Measurements from ENCODE around the gene SMIM35.
"Not testable (repeated sequence)": the region's sequence is repeated elsewhere in the genome, so short reads cannot be mapped to it uniquely, and the experiment has no call there.

SMIM35 gene

GRCh38 chr11:118078911-118079411 is 7.8 kb downstream of the SMIM35 start:
- DNase-seq = no peak

DNA sequence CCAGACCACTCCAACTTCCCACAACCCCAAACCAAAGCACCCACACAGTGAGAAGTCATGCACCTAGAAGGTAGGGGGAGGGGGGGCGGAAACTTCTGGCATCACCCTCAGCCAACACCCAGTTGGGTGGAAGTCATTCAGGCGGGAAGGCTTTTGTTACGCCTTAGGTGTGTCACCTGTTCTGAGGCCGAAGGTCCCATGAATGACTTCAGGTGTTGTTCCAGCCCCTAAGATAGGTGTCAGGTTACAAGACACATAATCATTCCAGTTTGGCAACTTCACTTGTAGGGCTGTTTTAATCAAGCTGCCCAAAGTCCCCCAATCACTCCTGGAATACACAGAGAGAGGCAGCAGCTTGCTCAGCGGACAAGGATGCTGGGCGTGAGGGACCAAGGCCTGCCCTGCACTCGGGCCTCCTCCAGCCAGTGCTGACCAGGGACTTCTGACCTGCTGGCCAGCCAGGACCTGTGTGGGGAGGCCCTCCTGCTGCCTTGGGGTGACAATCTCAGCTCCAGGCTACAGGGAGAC is 9.9 kb downstream of the SMIM35 start, which contains the start of gene TMPRSS4:
TSS of gene TMPRSS4 (plus strand) at position 325 of the 528 bp plus-strand sequence. CDS start 225 bp downstream, outside the sequence.
- DNase-seq = no peak

DNA sequence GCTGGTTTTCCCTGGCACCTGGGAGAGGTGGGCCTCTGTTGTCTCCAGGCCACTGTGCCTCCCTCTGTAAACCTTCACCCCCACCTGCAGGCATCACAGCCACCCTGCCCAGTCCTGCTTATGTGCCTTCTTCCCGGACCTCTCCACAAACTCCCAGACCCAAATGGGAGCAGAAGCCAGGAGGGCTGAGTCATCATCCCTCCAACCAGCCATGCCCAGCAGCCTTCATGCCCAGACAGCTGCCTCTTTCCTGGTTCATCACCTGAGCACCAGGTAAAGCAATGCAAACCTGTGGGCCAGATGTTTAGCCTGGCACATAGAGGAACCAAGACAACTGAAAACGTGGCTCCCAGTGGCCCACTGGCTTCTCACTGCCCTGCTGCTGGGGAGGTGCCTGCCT is 12.0 kb downstream of the SMIM35 start:
- DNase-seq = no peak

DNA sequence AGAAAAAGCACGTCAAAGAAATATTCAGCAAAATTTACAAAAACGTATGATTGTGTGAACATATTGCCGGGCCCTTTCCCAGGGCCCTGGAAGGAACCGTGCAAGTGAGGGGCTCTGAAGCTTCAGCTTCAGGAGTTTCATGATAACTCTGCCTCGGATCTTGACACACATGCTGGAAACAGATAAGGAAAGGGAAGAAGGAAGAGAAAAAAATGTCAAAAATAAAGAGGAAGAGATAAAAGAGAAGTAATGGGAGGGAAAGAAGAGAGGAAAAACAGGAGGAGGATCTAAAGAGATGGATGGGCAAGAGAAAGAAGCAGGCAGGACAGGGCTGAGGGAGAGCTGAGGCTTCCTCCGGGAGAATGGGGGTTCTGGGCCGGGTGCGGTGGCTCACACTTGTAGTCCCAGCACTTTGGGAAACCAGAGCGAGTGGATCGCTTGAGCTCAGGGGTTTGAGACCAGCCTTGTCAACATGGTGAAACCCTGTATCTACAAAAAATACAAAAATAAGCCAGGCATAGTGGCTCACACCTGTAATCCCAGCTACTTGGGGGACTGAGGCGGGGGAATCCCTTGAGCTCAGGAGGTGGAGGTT is 12.6 kb downstream of the SMIM35 start:
- no peak for DNase-seq

- DNase-seq = no peak
Measured at GRCh38 chr11:118073554-118073953, 13.2 kb downstream of the SMIM35 start.

- DNase-seq = no peak
Measured at GRCh38 chr11:118071416-118072030, 15.2 kb downstream of the SMIM35 start.

GRCh38 chr11:118068945-118069612 is 17.7 kb downstream of the SMIM35 start:
- DNase-seq = no peak

GRCh38 chr11:118068206-118068944 is 18.4 kb downstream of the SMIM35 start:
- no peak for DNase-seq

- DNase-seq = no peak
Measured at GRCh38 chr11:118067006-118067405, 19.8 kb downstream of the SMIM35 start.

GRCh38 chr11:118065384-118065783 is 21.4 kb downstream of the SMIM35 start:
- no peak for DNase-seq

GRCh38 chr11:118064956-118065355 is 21.8 kb downstream of the SMIM35 start:
- no peak for DNase-seq

GRCh38 chr11:118062631-118063030 is 24.1 kb downstream of the SMIM35 start:
- not testable (repeated sequence) for DNase-seq

DNA sequence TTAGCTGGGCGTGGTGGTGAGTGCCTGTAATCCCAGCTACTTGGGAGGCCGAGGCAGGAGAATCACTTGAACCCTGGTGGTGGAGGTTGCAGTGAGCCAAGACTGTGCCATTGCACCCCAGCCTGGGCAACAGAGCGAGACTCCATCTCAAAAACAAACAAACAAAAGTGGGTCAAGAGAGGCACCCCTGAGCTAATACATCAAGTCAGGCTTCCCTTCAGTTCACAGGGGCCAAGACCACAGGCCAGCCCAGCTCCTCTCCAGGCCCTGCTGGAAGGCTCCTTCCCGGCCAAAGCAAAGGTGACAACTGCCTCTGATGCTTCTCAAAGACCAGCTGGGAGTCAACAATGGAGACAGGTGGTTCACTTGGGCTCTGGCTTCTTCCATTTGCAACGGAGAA is 24.6 kb downstream of the SMIM35 start:
- not testable (repeated sequence) for DNase-seq

DNA sequence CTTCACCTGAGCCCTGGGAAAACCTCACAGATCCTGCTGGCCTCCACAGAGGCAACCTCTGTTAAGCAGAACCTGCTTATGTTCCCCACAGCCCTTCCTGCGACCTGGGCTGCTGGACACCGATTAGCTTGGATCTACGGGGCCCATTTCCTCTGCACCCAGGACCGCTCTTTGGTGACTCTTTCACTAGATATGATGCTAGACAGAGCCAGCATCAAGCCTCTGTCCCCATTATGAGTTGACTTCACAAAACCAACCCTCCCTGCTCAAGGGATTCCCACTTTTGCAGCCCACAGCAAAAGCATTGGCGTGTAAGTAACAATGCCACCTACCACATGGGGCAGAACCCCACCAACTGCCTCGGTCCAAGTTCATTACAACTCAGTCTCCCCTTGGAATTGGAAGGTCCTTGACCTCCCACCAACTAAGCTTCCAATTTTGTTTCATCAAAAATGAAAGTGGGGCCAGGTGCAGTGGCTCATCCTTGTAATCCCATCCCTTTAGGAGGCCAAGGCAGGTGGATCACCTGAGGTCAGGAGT is 25.1 kb downstream of the SMIM35 start:
- DNase-seq = no peak

DNA sequence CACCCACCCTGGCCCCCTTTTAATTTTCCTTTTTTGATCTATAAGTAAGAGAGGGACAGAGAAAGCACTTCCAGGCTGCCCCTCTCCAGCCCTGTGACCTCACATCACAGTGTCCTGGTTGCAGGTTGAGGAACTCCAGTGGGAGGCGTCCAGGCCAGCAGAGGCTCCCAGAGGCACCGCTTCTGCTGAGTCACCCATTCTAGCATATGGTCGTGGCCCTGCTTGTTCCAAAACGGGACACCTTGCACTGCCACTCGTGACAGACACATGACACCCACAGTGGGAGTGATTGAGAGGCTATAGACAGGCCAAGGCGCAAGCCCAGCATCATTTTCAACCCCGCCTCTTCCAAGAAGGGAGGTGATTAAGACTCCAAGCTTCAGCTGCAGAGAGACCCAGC is 25.9 kb downstream of the SMIM35 start:
- DNase-seq = peak; percentile 38 to 79

- DNase-seq = no peak
Measured at GRCh38 chr11:118060081-118060661, 26.6 kb downstream of the SMIM35 start.

GRCh38 chr11:118059246-118059940 is 27.4 kb downstream of the SMIM35 start:
- DNase-seq = no peak

DNA sequence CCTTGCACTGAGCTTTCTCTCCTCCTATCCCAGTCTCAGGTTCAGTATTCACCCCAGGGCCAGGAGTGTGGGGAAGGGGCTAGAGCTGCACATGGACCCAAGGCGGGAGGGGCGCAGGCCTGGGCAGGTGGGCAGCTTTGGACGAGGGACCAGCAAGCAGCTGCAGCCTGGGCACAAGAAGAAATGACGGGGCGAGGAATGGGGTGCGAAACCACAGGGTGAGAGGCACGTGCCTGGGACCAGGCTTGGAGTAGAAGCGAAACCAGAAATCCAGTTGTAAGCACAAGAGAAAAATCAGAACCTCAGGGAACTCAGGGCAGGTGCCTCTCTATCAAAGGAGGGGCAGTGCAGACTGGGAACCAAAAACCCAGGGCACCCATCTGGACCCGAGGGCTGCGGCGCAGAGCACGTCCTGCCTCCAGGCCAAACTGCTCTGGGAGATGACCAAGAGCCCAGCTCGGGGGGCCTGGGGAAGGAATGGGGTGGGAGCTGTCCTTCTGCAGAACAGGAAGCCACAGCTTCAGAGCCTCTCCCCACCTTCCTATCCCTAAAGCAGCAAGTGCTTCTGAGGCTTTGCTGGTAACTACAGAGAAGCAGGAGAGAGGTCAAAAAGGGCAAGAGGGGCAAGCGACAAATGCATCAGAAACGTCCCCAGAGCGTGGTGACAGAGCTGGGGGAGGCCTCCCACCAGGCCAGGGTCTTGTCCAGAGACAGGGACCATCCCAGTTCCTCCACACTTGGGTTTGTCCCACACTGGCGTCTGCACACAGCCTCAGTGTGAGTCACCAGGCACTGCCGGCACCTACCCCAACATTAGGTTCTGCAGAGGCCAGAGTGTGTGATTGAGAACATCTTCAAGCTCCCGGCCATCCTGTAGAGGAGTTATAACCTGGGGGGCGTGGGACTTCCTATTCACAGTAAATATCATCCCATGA is 28.2 kb downstream of the SMIM35 start:
- DNase-seq = peak; percentile 10 to 46

DNA sequence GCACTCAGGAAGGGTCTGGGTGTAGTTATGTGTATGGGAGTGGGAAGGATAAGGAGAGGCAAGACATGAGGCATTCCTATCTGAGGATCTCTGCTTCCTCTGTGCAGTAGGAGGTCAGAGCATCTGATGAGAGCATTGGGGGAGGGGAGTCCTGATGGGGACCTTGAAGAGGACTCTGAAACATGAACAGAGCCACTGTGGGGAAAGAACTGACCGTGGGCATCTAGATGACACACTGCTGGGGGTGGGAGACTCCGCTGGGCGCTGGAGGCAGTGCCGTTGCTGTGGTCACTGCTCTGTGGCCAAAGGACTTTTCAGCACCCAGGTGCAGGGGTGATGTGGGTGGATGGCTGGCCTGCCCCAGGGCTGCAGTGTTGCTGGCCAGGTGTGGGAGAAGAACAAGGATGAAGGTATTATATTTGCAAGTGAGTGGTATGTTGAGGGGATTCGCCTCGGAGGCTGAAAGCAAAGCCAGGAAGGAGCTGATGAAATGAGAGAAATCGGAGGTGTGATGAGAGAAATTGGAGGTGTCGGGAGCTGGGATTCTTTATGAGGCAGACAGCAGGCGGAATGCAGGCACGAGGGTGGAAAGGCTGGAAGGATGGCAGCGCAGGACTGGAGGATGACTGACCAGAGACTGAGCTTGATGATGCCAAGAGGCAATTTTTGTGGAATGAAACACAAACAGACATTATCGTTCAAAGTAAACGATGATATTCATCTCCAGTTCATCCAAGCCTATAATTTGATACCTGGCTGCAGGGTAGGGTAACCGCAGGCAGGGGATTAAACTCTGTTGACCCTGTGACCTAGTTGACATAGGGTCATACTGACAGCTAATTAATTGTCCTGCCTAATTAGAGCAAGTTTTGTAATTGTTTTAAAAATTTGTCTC is 29.3 kb downstream of the SMIM35 start:
- peak in 1 of 2 donors; percentile 12 for DNase-seq
